Stimulated activated CD4-positive, alpha-beta T cell treated with anti-CD3 and anti-CD28 coated beads, TNF-alpha, amount 100 ng/mL, for 24 hours (primary cell): ENCODE data around the gene IL12RB2.

Experiments used
- DNase-seq, 3 experiments: peaks; one replicate each; pipeline ENCODE4 v3.0.0-alpha.2; 2020; ENCODE audit warnings: low read depth in 3 of 3

The IL12RB2 gene

DNA sequence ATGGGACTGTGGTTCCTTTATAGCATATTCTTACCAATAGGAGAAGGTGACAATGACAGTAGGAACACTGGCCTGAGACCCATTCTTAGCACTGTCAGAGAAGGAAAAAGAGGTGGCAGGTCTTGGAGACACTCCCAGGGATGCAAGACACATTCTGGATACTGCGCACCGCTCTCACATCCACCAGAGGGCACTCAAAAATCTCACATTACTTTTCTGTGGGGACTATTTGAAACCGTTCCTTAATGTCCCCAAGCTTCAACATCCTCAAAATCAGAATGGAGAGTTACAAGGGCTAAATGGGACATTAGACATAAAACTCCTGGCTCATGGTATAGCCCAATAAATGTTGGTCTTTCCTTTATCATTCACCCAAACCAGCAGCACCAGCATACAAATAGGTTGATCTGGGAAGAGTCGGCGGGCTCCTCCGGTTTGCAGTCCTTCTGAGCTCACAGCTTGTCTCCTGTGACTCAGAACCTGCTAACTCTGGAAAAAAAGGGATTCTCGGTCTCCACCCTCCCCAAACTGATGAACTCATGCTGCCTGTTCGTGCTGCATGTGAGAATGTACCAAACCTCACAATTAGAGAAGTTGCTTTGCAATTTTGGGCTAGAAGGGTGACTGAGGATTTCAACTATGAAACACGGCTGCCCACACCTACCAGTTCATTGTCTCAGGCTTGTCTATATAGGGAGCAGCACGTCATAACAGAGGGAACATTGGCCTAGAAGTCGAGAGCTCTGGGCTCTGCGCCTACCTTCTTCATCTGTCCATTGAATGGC, 40.2 kb downstream of the IL12RB2 start:
- no peak for DNase-seq

DNA sequence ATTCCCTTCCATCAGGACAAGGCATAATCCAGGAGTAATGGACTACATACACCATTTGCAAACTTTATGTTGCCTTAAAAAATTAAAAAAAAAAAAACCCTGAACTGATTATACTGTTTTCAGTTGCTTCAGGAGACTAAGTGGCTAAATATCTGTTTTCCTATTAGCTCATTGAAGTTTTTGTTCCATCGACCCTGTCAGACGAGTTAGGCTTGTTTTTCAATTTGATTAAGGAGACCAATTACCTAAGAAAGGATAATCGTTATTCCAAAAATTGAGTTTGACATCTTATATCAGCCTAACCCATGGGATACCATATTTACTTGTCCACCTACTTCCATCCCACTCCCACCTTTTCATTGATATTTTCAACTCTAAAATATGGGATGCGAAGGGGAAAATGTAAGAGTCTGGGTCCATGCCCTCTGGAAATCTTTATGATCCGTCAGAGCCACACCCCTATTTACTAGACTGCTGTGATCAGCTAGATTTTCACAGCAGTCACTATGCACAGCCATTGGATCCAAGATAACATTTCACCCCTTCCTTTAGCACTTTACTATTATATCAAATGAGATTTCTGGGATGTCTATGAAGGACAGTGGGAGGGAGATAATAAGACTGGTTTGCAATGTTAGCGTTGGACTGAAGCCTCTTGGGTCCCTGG, 41.0 kb downstream of the IL12RB2 start:
- no peak for DNase-seq

DNA sequence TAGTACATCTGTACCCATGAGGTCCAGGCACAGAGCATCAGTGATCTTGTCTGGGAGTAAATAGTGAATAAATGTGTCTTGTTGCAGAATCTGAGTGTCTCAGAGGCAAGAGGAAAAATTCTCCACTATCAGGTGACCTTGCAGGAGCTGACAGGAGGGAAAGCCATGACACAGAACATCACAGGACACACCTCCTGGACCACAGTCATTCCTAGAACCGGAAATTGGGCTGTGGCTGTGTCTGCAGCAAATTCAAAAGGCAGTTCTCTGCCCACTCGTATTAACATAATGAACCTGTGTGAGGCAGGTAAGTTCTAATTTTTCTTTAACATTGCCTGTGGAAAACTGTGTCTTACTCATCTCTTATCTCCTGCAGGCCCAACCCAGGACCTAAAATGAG, 43.1 kb downstream of the IL12RB2 start:
- peak in 1 of 3 experiments; percentile 27 for DNase-seq

DNA sequence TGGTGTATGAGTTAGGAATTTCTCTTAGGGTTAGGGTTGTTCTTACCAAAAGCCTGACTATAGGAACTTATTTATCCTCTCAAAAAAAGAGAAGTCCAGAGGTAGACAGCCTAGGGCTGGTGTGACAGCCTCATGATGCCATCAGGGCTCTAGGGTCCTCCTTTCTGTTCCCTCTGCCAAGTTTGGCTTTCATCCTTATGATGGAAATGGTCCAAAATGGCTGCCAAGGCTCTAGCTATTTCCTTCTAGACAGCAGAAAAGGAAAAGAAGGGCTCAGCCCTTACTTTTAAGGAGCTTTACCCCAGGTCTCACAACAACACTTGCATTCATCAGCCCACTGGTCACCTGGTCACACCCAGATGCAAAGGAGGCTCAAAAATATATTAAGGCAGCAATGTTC, 44.5 kb downstream of the IL12RB2 start:
- DNase-seq, result no peak

DNA sequence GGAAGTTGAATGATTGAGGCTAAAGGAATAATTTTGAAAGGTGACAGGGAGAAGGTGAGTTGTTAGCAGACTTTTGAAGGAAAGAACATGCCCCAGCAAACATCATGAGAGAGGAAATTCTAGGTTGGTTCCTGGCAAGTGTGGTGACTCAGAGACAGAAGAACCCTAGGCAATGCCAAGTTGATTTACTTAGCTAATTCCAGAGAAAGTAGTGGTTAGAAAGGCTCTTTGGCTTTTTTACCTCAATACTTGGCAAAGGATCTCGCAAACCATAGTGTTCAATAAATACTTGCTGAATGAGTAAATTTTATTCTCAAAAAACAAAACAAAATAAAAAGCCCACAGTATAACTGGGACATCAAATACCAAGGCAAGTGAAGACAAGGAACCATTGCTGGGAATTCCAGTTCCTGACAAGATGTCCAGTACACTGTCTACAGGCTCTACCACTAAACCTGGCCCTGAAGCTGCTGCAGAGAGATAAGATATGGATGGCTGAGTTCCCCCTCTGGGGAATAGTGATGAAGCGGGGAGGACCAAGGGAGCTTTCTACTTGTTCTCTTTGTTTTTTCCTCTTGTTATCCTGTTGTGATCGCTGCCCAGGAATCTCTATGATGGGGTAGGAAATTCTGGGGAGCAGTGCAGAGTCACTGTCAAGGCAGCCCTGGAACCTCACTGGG, 48.2 kb downstream of the IL12RB2 start:
- DNase-seq, result no peak

DNA sequence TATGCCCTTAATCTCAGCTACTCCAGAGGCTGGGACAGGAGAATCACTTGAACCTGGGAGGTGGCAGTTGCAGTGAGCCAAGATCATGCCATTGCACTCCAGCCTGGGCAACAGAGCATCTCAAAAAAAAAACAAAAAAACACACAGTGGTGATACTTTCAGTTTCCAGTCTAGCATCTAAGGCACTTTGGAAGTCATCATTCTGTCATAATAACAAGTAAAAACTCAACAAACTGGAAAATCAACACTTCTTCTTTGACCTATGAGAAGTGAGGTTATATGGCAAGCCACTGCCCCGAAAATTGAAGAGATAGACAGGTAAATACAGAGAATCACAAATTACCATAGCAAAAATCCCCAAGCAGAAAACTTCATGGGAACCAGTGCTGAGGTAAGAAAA, 51.9 kb downstream of the IL12RB2 start:
- no peak for DNase-seq

DNA sequence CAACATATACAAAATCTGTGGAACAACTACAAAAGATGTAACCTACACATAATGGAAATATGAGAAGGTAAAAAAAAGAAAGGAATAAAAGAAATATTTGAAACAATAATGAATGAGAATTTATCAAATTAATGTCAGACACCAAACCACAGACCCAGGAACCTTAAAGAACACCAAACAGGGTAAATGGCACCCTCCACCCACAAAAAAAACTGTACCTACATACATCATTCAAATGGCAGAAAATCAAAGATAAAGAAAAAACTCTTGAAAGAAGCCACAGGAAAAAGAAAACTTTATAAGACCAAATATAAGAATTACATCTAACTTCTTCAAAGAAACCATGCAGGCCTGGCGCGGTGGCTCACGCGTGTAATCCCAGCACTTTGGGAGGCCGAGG, 54.0 kb downstream of the IL12RB2 start:
- no peak for DNase-seq

DNA sequence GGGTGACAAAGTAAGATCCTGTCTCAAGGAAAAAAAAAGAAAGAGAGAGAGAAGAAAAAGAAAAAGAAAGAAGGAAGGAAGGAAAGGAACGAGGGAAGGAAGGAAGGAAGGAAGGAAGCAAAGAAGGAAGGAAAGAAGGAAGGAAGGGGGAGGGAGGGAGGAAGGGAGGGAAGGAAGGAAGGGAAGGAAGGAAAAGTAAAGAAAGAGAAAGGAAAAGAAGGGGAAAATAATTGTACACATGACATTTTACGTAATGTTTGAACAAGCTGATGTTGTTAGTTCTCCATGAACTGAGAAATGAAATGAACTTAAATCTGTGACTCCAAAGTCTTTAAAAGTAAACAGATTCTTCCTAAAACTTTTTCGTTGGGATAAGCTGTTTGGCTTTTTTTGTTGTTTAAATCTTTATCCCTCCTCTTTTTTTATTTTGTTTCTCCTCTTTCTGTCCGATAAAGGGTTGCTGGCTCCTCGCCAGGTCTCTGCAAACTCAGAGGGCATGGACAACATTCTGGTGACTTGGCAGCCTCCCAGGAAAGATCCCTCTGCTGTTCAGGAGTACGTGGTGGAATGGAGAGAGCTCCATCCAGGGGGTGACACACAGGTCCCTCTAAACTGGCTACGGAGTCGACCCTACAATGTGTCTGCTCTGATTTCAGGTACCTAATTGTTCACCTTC, 59.8 kb downstream of the IL12RB2 start:
- DNase-seq, result no peak

DNA sequence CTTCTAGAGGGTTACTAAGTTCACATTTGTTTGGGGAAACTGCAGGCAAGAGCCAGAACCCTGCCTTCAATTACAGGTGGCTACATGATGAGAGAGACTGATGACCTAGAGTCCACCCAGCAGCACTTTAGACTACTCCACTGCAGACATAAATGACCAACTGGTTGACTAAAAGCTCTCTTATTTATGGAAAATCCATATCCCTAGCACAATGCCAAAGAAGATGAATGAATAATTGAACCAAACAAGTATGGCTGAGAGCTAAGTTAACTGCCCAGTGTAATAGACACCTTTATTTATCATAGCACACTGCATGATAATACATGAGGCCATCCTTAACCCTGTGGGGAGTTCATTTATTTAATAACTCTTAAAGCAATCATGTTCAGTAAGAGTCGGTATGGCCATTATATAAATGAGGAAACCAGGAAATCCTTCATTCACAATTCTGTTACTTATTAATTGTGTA, 60.4 kb downstream of the IL12RB2 start:
- no peak for DNase-seq

DNA sequence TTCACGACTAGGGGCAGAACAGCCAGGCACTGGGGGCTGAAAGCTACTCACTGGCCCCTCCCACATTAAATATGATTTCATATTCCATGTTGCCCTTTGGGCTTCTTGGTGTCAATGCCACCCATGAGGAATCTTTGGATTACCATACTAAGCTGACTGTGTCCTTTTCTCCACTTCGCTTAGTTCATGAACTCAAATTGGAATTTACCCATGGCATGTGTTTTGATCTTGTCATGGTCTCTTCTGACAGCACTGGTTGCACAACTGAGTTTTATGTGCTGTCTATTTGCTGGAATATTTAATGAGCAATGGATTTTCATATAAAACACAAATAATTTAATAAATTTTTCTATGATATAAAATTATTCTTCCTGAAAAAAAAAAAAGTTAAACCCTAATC, 63.4 kb downstream of the IL12RB2 start:
- no peak for DNase-seq

DNA sequence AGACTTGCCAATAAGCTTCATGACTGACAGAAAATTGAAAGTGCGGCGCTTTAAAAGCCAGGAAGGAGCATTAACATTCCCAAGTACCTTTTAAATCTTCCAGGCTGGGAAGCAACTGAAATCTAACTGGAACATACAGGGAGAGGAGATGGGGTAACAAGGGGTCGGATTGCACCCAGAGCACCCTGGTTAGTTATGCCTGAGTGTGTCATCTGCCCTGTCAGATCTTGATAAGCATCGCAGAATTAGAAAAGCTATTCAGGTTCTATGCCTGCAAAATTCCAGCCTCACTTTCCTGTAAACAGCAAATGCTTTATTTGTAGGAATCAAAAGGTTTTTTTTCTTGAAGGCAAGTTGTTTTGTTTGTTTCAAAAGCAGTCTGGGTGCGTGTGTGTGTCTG, 64.0 kb downstream of the IL12RB2 start:
- DNase-seq, result no peak

DNA sequence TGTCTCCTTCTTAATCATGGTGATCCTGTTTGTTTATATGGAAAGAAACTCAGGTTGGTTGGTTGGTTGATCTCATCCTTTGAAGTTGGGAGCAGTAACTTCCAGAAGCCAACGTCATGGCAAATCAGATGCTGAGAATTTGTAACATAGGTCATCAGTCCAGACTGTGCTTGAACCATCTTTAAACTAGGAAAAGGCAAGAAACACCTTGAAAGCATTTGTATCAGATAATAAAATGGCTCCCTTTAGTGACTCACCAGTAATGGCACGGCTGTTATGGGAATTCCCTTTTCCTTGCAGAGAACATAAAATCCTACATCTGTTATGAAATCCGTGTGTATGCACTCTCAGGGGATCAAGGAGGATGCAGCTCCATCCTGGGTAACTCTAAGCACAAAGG, 64.5 kb downstream of the IL12RB2 start:
- DNase-seq, result no peak

DNA sequence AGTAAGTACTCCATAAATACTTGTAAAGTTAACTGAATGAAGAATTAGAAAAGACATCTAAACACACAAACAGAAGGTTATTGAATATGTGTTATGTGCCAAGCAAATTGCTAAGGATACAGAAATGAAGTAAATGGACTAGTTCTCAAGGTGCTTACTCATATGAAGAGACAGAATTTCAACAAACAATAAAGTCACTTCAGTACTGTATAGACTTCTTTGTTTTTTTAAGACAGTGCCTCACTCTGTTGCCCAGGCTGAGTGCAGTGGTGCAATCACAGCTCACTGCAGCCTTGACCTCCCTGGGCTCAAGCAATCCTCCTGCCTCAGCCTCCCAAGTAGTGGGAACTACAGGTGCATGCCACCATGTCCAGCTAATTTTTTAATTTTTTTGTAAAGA, 65.2 kb downstream of the IL12RB2 start:
- no peak for DNase-seq

DNA sequence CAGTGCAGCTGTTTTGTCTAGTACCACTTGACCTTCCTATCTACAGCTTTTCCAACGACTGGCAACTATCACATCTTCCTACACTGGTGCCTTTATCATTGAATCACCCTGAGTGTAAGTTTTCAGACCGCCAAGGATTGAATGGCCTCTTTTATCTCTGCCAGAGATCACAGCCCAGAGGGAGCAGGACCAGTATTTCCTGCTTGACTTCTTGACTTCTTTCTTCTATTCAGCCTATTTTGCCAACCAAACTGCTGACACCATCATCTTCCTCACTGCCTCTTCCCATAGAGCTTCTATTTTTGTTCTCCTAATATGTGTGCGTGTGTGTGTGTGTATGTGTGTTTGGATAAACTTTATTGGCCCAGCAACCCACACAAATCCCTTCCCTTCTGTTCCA, 68.7 kb downstream of the IL12RB2 start:
- no peak for DNase-seq

DNA sequence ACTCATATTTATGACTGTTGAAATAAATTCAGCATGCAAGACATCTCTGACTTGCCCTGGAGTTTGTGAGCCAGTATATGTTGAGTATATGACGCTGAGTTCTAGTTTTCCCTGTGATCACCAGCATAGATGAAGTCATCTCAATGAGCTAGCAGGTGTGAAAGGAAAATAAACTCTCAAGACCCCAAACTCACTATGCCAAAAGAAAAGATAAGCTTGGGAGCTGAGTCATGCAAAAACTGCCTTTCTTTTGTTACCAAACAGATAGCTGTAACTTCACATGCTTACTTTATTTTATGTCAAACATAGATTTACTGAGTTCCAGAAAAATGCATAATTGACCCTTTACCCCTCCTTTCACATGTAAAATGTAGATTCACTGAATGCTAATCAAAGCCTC, 69.6 kb downstream of the IL12RB2 start:
- DNase-seq, result no peak

DNA sequence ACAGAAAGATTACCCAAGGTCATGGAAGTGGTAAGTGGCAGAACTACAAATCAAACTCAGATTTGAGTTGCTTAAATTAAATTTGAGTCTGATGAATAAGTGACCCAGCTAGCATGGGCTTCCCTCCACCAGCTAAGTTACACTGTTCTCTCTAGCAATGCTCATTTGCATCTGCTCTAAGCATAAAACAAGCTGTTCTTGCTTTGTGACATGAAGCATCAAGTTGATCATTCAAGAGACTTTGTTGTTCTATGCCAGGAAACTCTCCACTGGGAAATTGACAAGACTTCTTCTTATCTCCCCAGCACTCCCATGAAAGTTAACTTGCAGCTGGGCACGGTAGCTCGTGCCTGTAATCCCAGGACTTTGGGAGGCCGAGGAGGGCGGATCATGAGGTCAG, 73.5 kb downstream of the IL12RB2 start:
- no peak for DNase-seq

DNA sequence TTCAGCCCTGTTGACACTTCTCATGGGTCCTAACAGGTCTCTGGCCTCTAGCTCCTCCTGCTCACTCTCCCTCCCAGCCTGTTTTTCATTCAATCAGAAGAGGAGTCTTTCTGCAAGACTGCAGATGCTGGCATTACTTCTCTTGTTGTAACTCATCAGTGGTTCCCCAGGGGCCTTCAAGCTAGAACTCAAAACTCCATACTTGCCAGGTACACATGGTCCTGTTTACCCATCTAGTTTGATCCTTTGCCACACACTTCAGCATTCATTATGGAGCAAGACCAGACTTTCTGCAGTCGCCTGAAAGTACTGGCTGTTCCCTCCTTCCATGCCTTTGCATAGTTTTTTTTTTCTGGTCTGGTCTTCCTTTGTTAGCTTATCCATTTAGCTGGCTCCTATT, 74.6 kb downstream of the IL12RB2 start:
- no peak for DNase-seq

DNA sequence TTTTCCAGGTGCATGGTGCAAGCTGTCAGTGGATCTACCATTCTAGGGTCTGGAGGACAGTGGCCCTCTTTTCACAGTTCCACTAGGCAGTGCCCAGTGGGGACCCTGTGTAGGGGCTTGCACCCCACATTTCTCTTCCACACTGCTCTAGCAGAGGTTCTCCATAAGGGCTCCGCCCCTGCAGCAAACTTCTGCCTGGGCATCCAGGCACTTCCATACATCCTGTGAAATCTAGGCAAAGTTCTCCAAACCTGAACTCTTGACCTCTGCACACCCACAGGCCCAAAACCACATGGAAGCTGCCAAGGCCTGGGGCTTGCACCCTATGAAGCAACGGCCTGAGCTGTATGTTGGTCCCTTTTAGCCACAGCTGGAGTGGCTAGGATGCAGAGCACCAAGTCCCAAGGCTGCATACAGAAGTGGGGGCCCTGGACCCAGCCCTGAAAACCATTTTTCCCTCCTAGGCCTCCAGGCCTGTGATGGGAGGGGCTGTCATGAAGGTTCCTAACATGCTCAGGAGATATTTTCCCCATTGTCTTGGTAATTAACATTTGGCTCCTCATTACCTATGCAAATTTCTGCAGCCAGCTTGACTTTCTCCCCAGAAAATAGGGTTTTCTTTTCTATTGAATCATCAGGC, 76.4 kb downstream of the IL12RB2 start:
- DNase-seq, result no peak

DNA sequence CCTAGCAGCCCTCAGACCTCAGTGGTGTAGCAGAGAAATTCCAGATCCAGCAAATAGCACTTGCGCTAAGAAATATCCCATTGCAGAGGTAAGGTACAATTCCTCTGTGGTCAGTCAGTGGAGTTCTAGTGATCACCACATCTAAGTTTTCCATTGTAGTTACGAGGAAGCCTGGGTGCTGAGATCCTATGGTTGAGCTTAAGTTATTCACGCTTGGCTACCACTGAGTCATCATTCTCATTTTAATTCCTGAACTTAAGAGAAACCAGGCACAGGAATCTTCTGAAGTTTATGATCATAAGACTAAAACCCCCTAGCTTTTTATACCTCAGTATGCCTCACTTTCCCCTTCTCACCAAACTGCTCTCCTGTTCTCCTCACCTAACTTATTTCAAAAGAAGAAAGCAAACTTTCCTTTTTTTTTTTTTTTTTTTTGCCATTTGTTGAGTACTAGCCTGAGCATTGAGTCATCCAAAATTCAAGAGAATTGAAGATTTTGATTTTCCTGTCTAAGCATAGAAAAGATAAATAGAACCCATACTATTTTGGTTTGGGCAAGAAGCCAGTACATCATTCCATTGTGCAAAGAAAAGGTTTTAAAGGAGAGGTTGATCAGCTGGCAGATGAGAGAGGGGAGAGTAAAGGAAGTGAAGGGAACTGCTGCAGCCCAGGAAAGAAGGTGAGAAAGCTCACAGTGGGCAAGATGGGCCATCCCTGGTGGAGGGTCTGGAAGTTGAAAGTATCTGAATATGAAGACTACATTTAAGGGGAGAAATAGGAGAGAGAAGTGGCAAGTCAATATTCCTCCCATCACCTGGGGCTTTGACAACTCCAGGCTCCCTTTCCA, 82.6 kb downstream of the IL12RB2 start:
- no peak for DNase-seq

DNA sequence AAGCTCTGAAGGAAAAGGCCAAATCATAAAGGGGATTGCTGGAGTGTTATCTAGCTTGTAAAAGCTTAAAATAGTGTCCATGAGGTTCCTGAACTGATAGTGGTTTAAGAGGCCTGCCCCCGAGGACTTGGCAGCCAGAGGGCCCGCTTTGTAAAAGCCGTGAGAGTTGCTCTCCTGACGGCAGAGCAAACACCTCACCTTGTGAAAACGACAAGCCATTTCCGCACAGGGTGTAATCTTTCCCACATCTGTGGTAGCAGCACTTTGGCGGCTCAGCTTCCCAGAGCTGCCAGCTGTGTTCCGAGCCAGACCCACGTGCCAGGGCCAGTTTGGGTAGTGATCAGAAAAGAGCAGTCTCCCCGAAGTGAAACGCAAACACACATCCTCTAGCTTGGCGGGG, 85.6 kb downstream of the IL12RB2 start:
- DNase-seq, result no peak

DNA sequence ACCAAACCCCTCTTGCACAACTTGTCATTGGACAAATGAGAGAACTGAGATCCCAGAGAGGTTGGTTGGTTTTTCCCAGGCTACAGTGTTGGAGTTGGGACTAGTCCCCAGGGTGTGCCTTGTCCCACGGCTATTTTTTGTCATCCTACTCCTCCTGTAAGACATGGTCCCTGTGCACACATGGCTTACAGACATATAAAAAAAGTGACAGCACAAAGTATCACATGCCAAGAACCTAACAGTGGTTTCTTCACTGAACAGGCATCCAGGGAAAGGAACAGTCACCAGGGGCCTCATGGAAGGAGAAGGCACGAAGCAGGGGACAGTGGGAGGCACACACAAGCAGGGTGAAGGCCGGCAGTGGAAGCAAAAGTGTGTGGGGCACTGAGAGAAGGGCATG, 86.1 kb downstream of the IL12RB2 start:
- no peak for DNase-seq
